GM20000 (cell line): ENCODE measurements around the gene TSPAN11.

Experiments used
- DNase-seq: peaks from one replicate; pipeline ENCODE4 v3.0.0; 2012; ENCODE audit warnings: low spot score
- CTCF ChIP-seq: IDR thresholded peaks from 2 replicates; pipeline ENCODE4 v1.5.1; 2012; ENCODE audit warnings: mild to moderate bottlenecking, control low read depth; ENCODE audit errors: extremely low read depth, missing control alignments

TSPAN11 gene

GRCh38 chr12:30968211-30968610 is 41.7 kb downstream of the TSPAN11 start:
- DNase-seq, result no peak
- no peak for TF ChIP-seq CTCF

- no peak for TF ChIP-seq CTCF
- no peak for DNase-seq
These were observed 42.5 kb downstream of the TSPAN11 start for GRCh38 chr12:30969006-30969405.

- no peak for DNase-seq
- TF ChIP-seq CTCF, result no peak
These were observed 43.3 kb downstream of the TSPAN11 start for GRCh38 chr12:30969606-30970395.

- no peak for TF ChIP-seq CTCF
- DNase-seq, result no peak
These were observed 44.1 kb downstream of the TSPAN11 start for GRCh38 chr12:30970559-30971197.

- TF ChIP-seq CTCF, result no peak
These were observed 45.5 kb downstream of the TSPAN11 start for GRCh38 chr12:30972035-30972434.

GRCh38 chr12:30973175-30973574 is 46.6 kb downstream of the TSPAN11 start:
- TF ChIP-seq CTCF, result no peak
- no peak for DNase-seq

More at GRCh38 chr12:30972035-30972434, 45.5 kb downstream of the TSPAN11 start:
- no peak for DNase-seq

GRCh38 chr12:30973830-30974229 is 47.3 kb downstream of the TSPAN11 start:
- DNase-seq, result no peak
- no peak for TF ChIP-seq CTCF
